NCI-H69 (cell line): ENCODE measurements around the gene ZNF653.
"Not testable (repeated sequence)": the region's sequence is repeated elsewhere in the genome, so short reads cannot be mapped to it uniquely, and the experiment has no call there.

Source experiments
- DNase-seq: peaks from one replicate; lab custom pipeline; 2025; lab: John Stamatoyannopoulos, UW

ZNF653 gene

DNA sequence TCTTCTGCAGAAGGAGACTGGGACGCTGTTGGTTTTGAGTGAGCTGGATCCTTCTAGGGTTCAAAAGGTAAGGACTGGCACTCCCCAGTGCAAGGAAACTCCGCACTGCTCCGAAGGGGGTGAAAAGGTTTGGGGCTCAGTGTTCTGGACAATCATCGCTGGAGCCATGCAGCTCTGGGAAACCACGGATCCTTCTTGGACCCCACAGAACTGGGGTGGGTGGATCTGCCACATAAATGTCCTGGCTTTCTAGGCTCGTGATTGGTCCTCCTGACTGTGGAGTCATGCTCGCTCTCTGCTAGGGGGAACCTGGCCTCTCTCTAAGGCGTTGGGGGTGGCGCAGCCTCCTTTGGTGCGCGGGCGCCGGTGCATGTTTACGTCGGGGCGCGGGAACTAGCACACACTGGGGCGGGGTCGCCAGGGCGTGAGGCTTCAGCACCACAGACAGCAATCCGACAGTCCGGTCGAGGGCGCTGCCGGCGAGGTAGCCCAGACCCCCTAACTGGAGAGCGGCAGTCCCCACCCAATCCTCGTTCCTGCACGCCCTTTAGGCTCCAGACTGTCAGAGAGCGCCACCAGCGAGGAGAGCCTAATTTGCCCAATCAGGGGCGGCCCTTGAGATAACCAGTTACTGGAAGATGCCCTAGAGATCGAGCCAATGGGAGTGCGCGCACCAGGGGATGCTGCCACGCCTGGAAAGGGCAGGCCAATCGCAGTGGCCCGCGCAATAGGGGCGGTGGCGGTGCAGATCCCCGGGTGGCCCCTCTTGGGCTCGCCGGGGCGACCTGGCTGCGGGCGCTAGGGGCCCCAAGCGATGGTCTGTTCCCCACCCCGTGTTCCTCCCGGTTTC lies 23.9 kb downstream of the ZNF653 start:
- DNase-seq, result peak; percentile 99

DNA sequence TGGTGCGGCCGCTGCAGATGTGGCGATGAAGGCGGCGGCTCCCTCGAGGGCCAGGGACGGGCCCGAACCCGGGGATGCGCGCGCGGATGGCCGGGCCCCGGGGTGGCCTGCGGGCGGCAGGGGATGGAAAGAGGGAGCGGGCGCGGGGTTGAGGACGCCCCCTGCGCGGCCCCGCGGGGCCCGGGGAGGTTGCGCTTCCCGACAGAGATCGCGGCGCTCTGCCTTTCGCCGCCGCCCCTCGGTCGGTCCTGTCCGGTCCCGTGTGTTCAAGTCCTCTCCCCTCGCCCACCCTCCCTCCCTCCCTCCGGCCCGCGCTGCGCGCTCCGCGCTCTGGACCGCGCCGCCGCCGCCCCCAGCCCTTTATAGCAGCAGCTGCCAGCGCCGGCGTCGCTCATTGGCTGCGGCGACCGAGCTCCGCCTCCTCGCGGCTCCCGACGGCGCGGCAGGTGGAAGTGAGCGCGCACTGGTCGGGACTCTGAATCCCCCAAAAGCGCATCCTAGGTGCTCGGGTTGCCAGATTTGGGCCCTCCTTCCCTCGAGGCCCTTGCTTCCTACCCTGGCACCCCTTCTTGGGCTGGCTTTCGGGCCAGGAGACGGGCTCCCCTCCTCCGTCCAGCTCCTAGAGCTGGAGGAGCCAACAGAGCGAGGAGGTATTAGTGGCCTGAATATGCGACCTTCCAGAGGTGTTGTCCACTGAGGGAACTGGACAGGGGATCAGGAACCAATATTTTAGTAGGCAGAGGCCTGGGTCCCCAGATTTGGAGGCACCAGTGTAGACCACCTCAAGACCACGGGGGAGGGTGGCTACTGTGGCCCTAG lies 24.7 kb downstream of the ZNF653 start, which contains the start of gene ELAVL3:
ELAVL3 (minus strand) TSS at position 332 of the 819 bp plus-strand sequence. CDS start 438 bp downstream, outside the sequence.
- DNase-seq, result peak; percentile 88

- DNase-seq, result peak; percentile 84
These were observed 25.5 kb downstream of the ZNF653 start for GRCh38 chr19:11479898-11480714.

DNA sequence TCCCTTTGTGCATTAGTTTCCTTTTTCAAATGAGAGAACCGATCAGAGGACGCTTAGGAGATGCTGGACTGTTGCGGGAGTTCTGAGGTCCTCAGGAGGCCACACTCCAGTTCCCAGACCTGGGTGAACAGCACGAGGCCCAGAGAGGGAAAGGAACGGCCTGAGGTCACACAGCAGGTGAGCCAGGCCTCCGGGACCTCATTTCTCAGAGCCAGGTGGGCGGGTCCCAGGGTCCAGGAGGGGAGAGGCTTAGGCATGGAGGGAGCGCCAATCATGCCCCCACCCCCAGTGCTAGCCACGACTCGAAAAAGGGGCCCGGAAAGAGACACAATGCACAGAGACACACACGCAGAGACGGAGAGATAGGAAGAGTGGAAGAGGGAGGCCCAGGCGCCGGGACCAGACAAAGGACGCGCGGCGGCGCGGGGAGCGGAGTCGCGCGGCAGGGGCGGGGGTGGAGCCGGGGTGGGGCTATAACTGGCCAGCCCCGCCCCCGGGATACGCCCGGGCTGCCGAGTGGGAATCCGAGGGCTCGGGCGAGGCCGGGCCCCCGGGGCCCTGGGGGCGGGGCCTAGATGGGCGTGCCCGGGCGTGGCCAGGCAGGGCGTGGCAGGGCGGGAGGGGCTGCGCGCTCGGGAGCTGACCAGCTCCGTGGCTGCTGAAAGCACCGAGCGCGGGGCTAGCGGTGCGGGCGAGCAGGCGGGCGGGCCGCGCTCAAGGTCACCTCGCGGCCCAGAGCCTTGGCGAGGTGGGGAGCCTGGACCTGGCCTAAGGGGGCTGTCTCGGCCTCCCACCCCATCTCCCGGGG lies 26.3 kb downstream of the ZNF653 start:
- DNase-seq, result peak; percentile 97

GRCh38 chr19:11478167-11479089 lies 27.2 kb downstream of the ZNF653 start:
- DNase-seq, result no peak

- DNase-seq, result no peak
These were observed 29.8 kb downstream of the ZNF653 start for GRCh38 chr19:11475861-11476260.

DNA sequence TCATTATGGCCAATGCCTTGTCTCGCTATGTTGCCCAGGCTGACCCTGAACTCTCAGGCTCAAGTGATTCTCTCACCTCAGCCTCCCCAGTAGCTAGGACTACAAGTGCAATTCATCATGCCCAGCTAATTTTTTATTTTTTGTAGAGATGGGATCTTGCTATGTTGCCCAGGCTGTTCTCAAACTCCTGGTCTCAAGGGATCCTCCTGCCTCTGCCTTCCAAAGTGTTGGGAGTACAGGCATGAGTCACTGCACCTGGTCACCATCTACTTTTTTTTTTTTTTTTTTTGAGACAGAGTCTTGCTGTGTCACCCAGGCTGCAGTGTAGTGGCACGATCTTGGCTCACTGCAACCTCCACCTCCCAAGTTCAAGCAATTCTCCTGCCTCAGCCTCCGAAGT lies 30.3 kb downstream of the ZNF653 start:
- not testable (repeated sequence) for DNase-seq

DNA sequence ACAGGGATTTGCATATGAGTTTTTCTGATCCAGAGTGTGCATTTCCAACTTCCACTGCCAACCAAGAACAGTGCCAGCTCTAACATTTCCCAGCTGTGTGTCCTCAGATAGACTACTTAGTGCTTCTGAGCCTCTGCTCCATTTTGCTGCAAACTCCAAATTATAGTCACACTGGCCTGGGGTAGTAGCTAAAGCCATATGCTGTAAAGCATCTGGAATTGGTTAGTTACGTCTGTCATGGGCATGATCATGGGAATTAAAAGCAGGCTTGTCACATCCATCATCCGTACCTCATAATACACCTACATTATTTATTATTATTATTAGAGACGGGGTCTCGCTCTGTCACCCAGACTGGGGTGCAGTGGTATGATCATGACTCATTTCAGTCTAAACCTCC lies 31.9 kb downstream of the ZNF653 start:
- DNase-seq, result no peak

DNA sequence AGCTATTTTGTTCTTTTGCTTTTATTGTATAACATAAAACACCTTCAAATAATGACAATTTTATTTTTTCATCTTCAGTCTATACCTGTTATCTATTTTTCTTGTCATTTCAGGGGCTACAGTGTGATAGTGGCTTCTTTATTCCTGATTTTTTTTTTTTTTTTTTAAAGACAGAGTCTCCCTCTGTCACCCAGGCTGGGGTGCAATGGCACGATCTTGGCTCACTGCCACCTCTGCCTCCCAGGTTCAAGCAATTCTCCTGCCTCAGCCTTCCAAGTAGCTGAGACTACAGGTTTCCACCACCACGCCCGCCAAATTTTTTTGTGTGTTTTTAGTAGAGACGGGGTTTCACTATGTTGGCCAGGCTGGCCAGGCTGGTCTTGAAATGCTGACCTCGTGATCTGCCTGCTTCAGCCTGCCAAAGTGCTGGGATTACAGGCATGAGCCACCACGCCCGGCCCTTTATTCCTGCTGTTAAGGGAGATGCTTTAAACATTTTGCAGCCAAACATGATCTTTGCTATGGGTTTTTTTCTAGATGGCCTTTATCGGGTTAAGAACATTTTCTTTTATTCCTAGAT lies 37.3 kb downstream of the ZNF653 start:
- DNase-seq, result not testable (repeated sequence)

DNA sequence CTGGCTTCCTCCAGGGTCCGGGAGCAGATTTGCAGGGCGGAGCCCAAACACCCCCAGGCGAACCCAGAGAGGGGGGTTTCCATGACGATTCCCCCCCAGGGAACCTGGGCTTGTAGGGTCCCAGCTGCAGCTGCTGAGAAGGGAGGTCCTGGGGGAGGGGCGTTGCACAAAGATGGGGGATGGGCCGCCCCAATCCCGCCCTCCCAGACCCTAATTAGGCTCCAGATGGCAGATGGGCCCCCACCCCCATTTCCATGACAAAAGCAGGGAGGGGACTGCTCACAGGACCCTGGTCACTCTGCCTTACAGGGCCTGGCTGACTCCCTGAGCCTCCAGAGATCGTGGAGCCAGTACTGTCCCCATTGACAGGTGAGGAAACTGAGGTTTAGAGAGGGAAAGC lies 40.0 kb downstream of the ZNF653 start:
- peak; percentile 85 for DNase-seq

DNA sequence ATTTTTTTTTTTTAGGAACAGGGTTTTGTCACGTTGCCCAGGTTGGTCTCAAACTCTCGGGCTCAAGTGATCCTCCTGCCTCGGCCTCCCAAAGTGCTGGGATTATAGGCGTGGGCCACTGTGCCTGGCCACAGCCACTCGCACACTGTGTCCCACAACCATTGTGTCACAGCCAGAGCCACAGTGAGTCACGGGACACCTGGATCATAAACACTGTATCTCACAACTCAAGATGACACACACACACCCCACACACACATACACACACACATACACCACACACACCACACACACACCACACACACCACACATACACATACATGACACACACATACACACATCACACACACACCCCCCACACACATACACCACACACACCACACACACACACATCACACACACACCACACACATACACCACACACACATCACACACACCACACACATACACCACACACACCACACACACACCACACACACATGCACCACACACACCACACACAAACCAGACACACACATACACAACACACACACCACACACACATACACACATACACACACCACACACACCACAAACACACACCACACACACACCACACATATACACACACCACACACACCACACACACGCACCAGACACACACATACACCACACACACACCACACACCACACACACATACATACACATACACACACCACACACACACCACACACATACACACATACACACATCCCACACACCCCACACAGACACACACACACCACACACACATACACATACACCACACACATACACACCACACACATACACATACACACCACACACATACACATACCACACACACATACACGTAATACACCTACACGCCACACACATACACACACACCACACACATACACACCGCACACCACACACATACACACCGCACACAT lies 41.0 kb downstream of the ZNF653 start:
- no peak for DNase-seq

DNA sequence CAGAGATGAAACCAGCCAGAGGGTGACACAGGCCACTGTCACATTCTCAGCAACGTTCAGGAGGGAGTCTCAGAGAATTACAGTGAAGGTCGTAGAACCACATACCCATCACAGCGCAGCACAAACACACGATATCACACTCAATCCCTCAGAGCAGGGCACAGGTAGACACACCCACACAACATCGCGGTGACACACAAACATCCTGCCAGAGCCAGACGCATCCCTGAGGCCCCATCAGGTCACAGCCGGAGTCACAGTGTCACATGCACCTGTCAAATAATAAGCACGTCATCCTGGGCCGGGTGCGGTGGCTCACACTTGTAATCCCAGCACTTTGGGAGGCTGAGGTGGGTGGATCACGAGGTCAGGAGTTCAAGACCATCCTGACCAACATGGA lies 42.2 kb downstream of the ZNF653 start:
- DNase-seq, result no peak

- no peak for DNase-seq
These were observed 44.2 kb downstream of the ZNF653 start for GRCh38 chr19:11461453-11461852.

- DNase-seq, result no peak
These were observed 45.4 kb downstream of the ZNF653 start for GRCh38 chr19:11460207-11460606.

DNA sequence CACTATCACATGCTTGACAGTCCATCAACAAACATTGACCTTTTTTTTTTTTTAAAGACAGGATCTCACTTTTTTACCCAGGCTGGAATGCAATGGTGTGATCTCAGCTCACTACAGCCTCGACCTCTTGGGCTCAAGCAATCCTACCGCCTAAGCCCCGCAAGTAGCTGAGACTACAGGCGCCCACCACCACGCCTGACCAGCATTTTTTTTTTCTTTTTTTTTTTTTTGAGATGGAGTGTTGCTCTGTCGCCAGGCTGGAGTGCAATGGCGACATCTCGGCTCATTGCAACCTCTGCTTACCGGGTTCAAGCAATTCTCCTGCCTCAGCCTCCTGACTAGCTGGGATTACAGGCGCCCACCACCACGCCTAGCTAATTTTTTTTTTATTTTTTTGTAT lies 46.7 kb downstream of the ZNF653 start:
- DNase-seq, result not testable (repeated sequence)

DNA sequence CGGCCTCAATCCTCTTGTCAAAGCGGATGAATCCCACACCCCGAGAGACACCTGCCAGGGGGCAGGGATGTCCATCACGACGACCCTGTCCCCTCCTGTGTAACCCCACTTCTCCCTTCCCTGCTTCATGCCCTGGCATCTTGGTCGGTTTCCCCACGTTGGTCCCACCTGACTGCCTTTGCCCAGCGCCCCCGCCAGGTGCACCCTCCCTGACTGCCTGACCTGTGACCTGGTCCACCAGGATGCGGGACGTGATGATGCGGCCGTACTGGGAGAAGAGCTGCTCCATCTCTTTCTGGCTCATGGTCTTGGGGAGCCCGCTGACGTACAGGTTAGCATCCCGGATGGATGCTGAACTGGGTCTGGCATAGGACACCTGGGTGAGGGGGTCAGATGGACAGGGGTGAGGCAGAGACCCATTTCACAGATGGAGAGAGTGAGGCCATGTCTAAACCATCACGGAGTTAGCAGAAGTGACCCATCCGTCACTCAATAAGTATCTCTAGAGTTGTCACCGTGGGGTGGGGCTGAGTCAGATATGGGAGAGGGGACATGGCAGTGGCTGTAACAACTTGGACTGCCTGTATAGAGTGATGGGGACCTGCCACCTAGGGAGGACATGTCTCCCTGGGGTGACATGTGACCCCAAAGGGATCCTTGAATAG lies 47.3 kb downstream of the ZNF653 start:
- no peak for DNase-seq

DNA sequence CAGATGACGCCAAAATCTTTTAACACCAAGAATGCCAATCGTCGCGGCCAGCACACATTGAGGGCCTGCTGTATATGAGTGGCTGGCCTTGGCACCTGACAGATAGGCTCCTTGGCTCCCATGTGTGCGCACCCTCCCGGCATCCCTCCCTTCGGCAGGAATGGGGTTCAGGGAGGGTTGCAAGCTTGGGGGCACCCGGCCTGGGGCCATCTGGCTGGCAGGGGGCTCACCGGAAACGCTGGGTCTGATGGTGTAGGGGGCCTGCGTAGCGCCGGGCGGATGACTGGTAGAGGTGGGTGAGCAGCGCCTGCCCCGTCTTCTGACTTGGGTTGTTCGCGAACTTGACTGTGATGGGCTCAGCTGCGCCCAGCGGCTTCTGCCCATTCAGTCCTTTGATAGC lies 47.8 kb downstream of the ZNF653 start:
- no peak for DNase-seq

DNA sequence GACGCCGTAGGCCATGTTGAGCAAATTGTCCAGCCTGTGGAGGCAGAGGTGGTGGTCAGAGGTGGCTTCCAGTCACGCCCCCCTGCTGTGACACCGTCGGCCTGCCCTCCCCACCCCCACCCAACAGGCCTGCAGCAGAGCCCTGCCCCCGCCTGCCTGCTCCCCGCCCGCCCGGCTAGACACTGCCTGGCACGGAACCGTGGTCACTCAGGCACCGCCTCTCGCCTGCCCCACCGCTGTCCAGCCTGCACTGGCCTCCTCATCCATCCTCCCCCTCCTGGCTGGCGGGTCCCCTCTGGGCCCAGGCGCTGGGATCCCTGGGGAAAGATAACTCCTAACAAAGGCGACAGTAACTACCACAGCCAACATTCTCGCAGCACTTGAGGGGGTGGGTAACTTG lies 48.5 kb downstream of the ZNF653 start:
- no peak for DNase-seq
